IPS-18c (cell line): ENCODE data around the gene TMEM256.

Experiments
- H3K4me3 ChIP-seq: 2 replicates; pipeline ENCODE4 v1.7.0; 2013; ENCODE audit warnings: low read depth, mild to moderate bottlenecking, low read length, moderate library complexity; ENCODE audit not compliant: insufficient read depth
- H3K9me3 ChIP-seq: one replicate; pipeline ENCODE4 v1.6.1; 2013; ENCODE audit warnings: mild to moderate bottlenecking, low read length, moderate library complexity; ENCODE audit not compliant: control insufficient read depth, insufficient read depth

TMEM256 gene

GRCh38 chr17:7403977-7404736 lies at the start of gene TMEM256:
Gene TMEM256 (minus strand): TSS chr17:7404097. CDS start chr17:7404084, 13 bp downstream.
- H3K9me3 ChIP-seq, result no peaks in the 10 kb centered on the region
- H3K4me3 ChIP-seq, result peak within 1 kb of the TSS; percentile 93

- H3K9me3 ChIP-seq, result no peaks in the 10 kb centered on the region
- no peak overlapping the region for H3K4me3 ChIP-seq
These were observed 44.6 kb upstream of the TMEM256 start for GRCh38 chr17:7448461-7448860.

- Histone ChIP-seq H3K9me3 (no peaks in the 10 kb centered on the region), H3K4me3 (peak overlapping the region; percentile 74)
These were observed 41.7 kb upstream of the TMEM256 start for GRCh38 chr17:7445619-7445968.

GRCh38 chr17:7444682-7445618 lies 41.1 kb upstream of the TMEM256 start, which contains the start of gene CHRNB1:
Gene CHRNB1 (plus strand): TSS chr17:7445061. CDS start chr17:7445128, 67 bp downstream.
- no peaks in the 10 kb centered on the region for H3K9me3 ChIP-seq
- peak within 1 kb of the TSS; percentile 74 for H3K4me3 ChIP-seq

- H3K4me3 ChIP-seq, result no peak overlapping the region
These were observed 39.9 kb upstream of the TMEM256 start for GRCh38 chr17:7443499-7444485.

GRCh38 chr17:7442142-7442541 lies 38.2 kb upstream of the TMEM256 start:
- Histone ChIP-seq H3K9me3 (no peaks in the 10 kb centered on the region), H3K4me3 (no peak overlapping the region)

More at GRCh38 chr17:7443499-7444485, 39.9 kb upstream of the TMEM256 start:
- H3K9me3 ChIP-seq, result no peaks in the 10 kb centered on the region

- Histone ChIP-seq H3K9me3 (no peaks in the 10 kb centered on the region), H3K4me3 (peak overlapping the region; percentile 73; the same call in 1 of the 2 replicates)
These were observed 37.4 kb upstream of the TMEM256 start for GRCh38 chr17:7441266-7441665.

GRCh38 chr17:7440834-7441195 lies 36.9 kb upstream of the TMEM256 start:
- H3K9me3 ChIP-seq, result no peaks in the 10 kb centered on the region
- peak overlapping the region; percentile 73; the same call in 1 of the 2 replicates for H3K4me3 ChIP-seq

GRCh38 chr17:7440113-7440833 lies 36.4 kb upstream of the TMEM256 start:
- Histone ChIP-seq H3K9me3 (no peaks in the 10 kb centered on the region), H3K4me3 (peak overlapping the region; percentile 73)

- peak within 1 kb of the TSS; percentile 75 for H3K4me3 ChIP-seq
- H3K9me3 ChIP-seq, result no peaks in the 10 kb centered on the region
These were observed 35.7 kb upstream of the TMEM256 start, which contains the start of gene FGF11 for GRCh38 chr17:7439462-7440112. Gene FGF11 (plus strand): TSS chr17:7439512. CDS start chr17:7439621, 109 bp downstream.

- peak overlapping the region; percentile 75 for H3K4me3 ChIP-seq
- H3K9me3 ChIP-seq, result no peaks in the 10 kb centered on the region
These were observed 35.0 kb upstream of the TMEM256 start for GRCh38 chr17:7438656-7439460.

- no peaks in the 10 kb centered on the region for H3K9me3 ChIP-seq
- peak overlapping the region; percentile 75 for H3K4me3 ChIP-seq
These were observed 34.2 kb upstream of the TMEM256 start for GRCh38 chr17:7437950-7438614.

GRCh38 chr17:7437369-7437863 lies 33.5 kb upstream of the TMEM256 start:
- Histone ChIP-seq H3K4me3 (peak overlapping the region; percentile 75), H3K9me3 (no peaks in the 10 kb centered on the region)

- no peaks in the 10 kb centered on the region for H3K9me3 ChIP-seq
- H3K4me3 ChIP-seq, result peak overlapping the region; percentile 75
These were observed 32.9 kb upstream of the TMEM256 start for GRCh38 chr17:7436556-7437368.
